ENCODE measurements around the gene SMAD1. TPM values are rescaled to one million over a fixed set of nuclear protein-coding genes. Genes with fewer than 3 reads are reported as not detected.

SMAD1 gene
- total RNA-seq: 10 to 100 TPM; 22.0 to 22.9 TPM
- 10 to 100 TPM; 42.0 to 57.4 (median 50.5) TPM for polyA plus RNA-seq (ENCODE audit: insufficient read length in 6 of 6)
- long read RNA-seq, donor 1, transcript SMAD1-201 (7 exons, 1,966 nt): major isoform, 5 of 17 reads
- long read RNA-seq, donor 1, partial matches to known transcripts: 11 of 17 reads
- long read RNA-seq, donor 1, other reads (novel, unspliced or antisense): 0 of 17 reads
- long read RNA-seq, donor 2, transcript SMAD1-201 (7 exons, 1,966 nt): major isoform, 7 of 36 reads
- long read RNA-seq, donor 2, partial matches to known transcripts: 25 of 36 reads
- long read RNA-seq, donor 2, other reads (novel, unspliced or antisense): 0 of 36 reads
- long read RNA-seq, donor 3, transcript SMAD1-201 (7 exons, 1,966 nt): major isoform, 6 of 15 reads
- long read RNA-seq, donor 3, partial matches to known transcripts: 8 of 15 reads
- long read RNA-seq, donor 3, other reads (novel, unspliced or antisense): 0 of 15 reads
- long read RNA-seq, donor 4, partial matches to known transcripts: 0 of 1 reads
- long read RNA-seq, donor 4, other reads (novel, unspliced or antisense): 1 of 1 reads
- long read RNA-seq, donor 5, partial matches to known transcripts: 17 of 21 reads
- long read RNA-seq, donor 5, other reads (novel, unspliced or antisense): 0 of 21 reads
- long read RNA-seq, donor 6, transcript SMAD1-201 (7 exons, 1,966 nt): major isoform, 5 of 8 reads
- long read RNA-seq, donor 6, partial matches to known transcripts: 0 of 8 reads
- long read RNA-seq, donor 6, other reads (novel, unspliced or antisense): 0 of 8 reads
- long read RNA-seq, donor 7, partial matches to known transcripts: 0 of 6 reads
- long read RNA-seq, donor 7, other reads (novel, unspliced or antisense): 0 of 6 reads
- long read RNA-seq, donor 8, transcript SMAD1-201 (7 exons, 1,966 nt): major isoform, 5 of 13 reads
- long read RNA-seq, donor 8, partial matches to known transcripts: 5 of 13 reads
- long read RNA-seq, donor 8, other reads (novel, unspliced or antisense): 0 of 13 reads
- long read RNA-seq, donor 9: 0 reads
- long read RNA-seq, donor 10, partial matches to known transcripts: 0 of 4 reads
- long read RNA-seq, donor 10, other reads (novel, unspliced or antisense): 2 of 4 reads
- long read RNA-seq, donor 11, transcript SMAD1-201 (7 exons, 1,966 nt): major isoform, 8 of 21 reads
- long read RNA-seq, donor 11, partial matches to known transcripts: 13 of 21 reads
- long read RNA-seq, donor 11, other reads (novel, unspliced or antisense): 0 of 21 reads
- long read RNA-seq, donor 12, partial matches to known transcripts: 0 of 8 reads
- long read RNA-seq, donor 12, other reads (novel, unspliced or antisense): 0 of 8 reads

DNA sequence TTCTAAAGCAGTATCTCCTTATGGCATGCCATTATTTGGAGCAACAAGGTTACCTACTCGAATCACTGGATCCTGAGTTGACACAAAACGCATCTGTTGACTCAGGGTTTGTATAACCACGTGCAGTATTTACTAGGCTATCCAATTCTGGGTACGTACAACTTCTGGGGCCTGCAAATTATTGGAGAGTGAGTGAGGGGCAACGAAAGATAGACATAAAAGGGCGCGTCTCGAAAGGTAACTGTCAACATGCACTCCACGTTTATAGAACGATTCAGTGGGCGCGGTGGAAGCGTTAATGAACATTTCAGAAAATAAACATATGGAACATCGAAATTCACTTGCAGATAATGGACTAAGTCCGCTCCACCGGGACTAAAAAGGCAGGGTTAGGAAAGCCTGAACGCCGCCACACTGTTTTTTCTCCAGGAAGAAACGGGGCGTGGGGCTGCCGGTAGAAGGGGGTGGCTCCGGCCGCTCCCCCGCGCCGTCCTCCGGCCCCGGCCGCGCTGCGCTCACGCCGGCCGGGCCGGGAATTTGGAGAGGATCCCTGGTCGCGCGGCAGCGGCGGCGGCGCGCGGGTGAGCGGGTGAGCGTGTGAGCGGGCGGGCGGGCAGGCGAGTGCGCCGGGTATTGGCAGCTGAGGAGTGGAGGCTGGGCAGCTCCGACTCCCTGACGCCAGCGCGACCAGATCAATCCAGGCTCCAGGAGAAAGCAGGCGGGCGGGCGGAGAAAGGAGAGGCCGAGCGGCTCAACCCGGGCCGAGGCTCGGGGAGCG, at the start of gene SMAD1:
SMAD1 (plus strand) TSS at position 690 of the 778 bp plus-strand sequence. CDS start 32,761 bp downstream, outside the sequence.
- no peaks in the 10 kb centered on the region for H3K36me3 ChIP-seq
- no peaks in the 10 kb centered on the region for H3K9me3 ChIP-seq
- H3K4me1 ChIP-seq: peaks cover 4 to 33% of the 10 kb centered on the region in 2 donors
- H3K27me3 ChIP-seq: peaks cover 0 to 17% of the 10 kb centered on the region in 2 donors
- peak within 1 kb of the TSS; percentile 68 to 88 for H3K4me3 ChIP-seq
- DNase-seq (peak; percentile 78 to 93 (median 82)), ATAC-seq (peak; percentile 88)
- peak within 1 kb of the TSS; percentile 91 to 98 for H3K27ac ChIP-seq
- intact Hi-C loops (cut with DNase I): no loop called here
- TF ChIP-seq, protein P1, sequence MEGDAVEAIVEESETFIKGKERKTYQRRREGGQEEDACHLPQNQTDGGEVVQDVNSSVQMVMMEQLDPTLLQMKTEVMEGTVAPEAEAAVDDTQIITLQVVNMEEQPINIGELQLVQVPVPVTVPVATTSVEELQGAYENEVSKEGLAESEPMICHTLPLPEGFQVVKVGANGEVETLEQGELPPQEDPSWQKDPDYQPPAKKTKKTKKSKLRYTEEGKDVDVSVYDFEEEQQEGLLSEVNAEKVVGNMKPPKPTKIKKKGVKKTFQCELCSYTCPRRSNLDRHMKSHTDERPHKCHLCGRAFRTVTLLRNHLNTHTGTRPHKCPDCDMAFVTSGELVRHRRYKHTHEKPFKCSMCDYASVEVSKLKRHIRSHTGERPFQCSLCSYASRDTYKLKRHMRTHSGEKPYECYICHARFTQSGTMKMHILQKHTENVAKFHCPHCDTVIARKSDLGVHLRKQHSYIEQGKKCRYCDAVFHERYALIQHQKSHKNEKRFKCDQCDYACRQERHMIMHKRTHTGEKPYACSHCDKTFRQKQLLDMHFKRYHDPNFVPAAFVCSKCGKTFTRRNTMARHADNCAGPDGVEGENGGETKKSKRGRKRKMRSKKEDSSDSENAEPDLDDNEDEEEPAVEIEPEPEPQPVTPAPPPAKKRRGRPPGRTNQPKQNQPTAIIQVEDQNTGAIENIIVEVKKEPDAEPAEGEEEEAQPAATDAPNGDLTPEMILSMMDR (IDR thresholded peaks at IDR 0.05): no peak

- intact Hi-C loops (cut with DNase I): no loop called here
- Histone ChIP-seq H3K27me3 (no peaks in the 10 kb centered on the region), H3K9me3 (no peaks in the 10 kb centered on the region), H3K4me1 (no peaks in the 10 kb centered on the region), H3K36me3 (no peaks in the 10 kb centered on the region), H3K4me3 (no peak overlapping the region), H3K27ac (no peak overlapping the region)
- TF ChIP-seq, protein P1 (IDR thresholded peaks at IDR 0.05): no peak
- DNase-seq: no peak
- no peak for ATAC-seq
Measured at GRCh38 chr4:145433684-145434083, 48.0 kb upstream of the SMAD1 start.

- H3K4me3 ChIP-seq: no peak overlapping the region
- H3K4me1 ChIP-seq: no peaks in the 10 kb centered on the region
- TF ChIP-seq, protein P1 (IDR thresholded peaks at IDR 0.05): no peak
- ATAC-seq (no peak), DNase-seq (no peak)
- no peaks in the 10 kb centered on the region for H3K36me3 ChIP-seq
- intact Hi-C loops (cut with DNase I): no loop called here
- H3K27me3 ChIP-seq: no peaks in the 10 kb centered on the region
- H3K9me3 ChIP-seq: no peaks in the 10 kb centered on the region
- no peak overlapping the region for H3K27ac ChIP-seq
Measured at GRCh38 chr4:145435646-145436045, 46.0 kb upstream of the SMAD1 start.

- no peak for ATAC-seq
- Histone ChIP-seq H3K9me3 (no peaks in the 10 kb centered on the region), H3K4me3 (no peak overlapping the region), H3K4me1 (no peaks in the 10 kb centered on the region), H3K27me3 (no peaks in the 10 kb centered on the region), H3K36me3 (no peaks in the 10 kb centered on the region), H3K27ac (no peak overlapping the region)
- DNase-seq: no peak
- intact Hi-C loops (cut with DNase I): no loop called here
- TF ChIP-seq, protein P1 (IDR thresholded peaks at IDR 0.05): no peak
Measured at GRCh38 chr4:145436114-145436513, 45.5 kb upstream of the SMAD1 start.
